HCT116 (cell line): Measurements from ENCODE around the gene TMEM25. TPM values are rescaled to one million over a fixed set of nuclear protein-coding genes. Genes with fewer than 3 reads are reported as not detected.

ENCODE experiments used
- ATAC-seq: fragments of 200-7000 bp; cut with Tn5 transposase; 2 replicates; pipeline ENCODE4 v1.9.1; 2020; ENCODE audit warnings: mild to moderate bottlenecking, moderate library complexity
- BruUV-seq: library from RNA; stranded (reverse); fragments of 400-500 nt; replicated peaks from 2 replicates; lab custom pipeline; 2021; lab: Mats Ljungman, UMichigan
- CTCF ChIA-PET: fragments of 300-600 bp; sonication (Branson Sonifier 250); formaldehyde crosslinking; loops from one replicate; lab custom pipeline; 2021; ENCODE audit warnings: antibody characterized with exemption; lab: Charles Lee
- POLR2A ChIA-PET: fragments of 300-600, 350-600 bp; sonication (Branson Sonifier 250); formaldehyde crosslinking; loops from one replicate; lab custom pipeline; 2021; ENCODE audit warnings: antibody characterized with exemption; lab: Charles Lee
- RAD21 ChIA-PET, 2 experiments: fragments of 300-600 bp; sonication (Branson Sonifier 250); formaldehyde crosslinking; loops; one replicate each; lab custom pipeline; 2023; ENCODE audit warnings: low total read pairs in 2 of 2; ENCODE audit not compliant: uncharacterized antibody in 2 of 2, unreplicated experiment in 2 of 2, low non-redundant PET in 1 of 2; lab: Charles Lee
- DNase-seq: peaks from one replicate; pipeline ENCODE4 v3.0.0-alpha.2; 2010; ENCODE audit warnings: low read depth, low spot score
- H2AFZ ChIP-seq: fragments of 200-600 bp; shearing (Covaris generic), sonication (generic); 2 replicates; pipeline ENCODE4 v1.6.1; 2017; ENCODE audit warnings: low read depth, mixed run types, mixed read lengths, antibody characterized with exemption, low read length; ENCODE audit not compliant: poor library complexity, severe bottlenecking
- H3K27ac ChIP-seq: 2 replicates; pipeline ENCODE4 v1.5.1; 2012; ENCODE audit warnings: low read depth, low read length
- H3K27me3 ChIP-seq: fragments of 200-600 bp; sonication (generic); 2 replicates; pipeline ENCODE4 v1.6.1; 2016; ENCODE audit warnings: mixed run types, low read length, mixed read lengths; ENCODE audit not compliant: insufficient read depth
- H3K36me3 ChIP-seq, 2 experiments: fragments of 200-500 bp in 1 of 2; fragments of 200-600 bp in 1 of 2; sonication (Bioruptor generic) in 1 of 2; sonication (generic) in 1 of 2; 2 replicates each; pipeline versions ENCODE4 v1.5.1 to v1.6.1; 2014 to 2016; ENCODE audit warnings: low read length in 2 of 2, inconsistent platforms in 1 of 2, mixed read lengths in 1 of 2, mixed run types in 1 of 2; ENCODE audit not compliant: insufficient read depth in 2 of 2, control insufficient read depth in 1 of 2
- H3K4me1 ChIP-seq, 2 experiments: fragments of 200-600 bp in 1 of 2; sonication (generic) in 1 of 2; 2 replicates each; pipeline versions ENCODE4 v1.5.1 to v1.6.1; 2012 to 2017; ENCODE audit warnings: low read length in 2 of 2, inconsistent platforms in 1 of 2, mild to moderate bottlenecking in 1 of 2, mixed read lengths in 1 of 2, mixed run types in 1 of 2, moderate library complexity in 1 of 2; ENCODE audit not compliant: insufficient read depth in 2 of 2, control insufficient read depth in 1 of 2
- H3K4me2 ChIP-seq: fragments of 200-600 bp; sonication (generic); 2 replicates; pipeline ENCODE4 v1.6.1; 2017; ENCODE audit warnings: mixed run types, low read length, mixed read lengths
- H3K4me3 ChIP-seq, 2 experiments: fragments of 200-600 bp in 1 of 2; sonication (generic) in 1 of 2; replicated peaks in 1 of 2; 2 replicates each; pipeline ENCODE4 v1.5.1; 2011 to 2016; ENCODE audit warnings: low read length in 2 of 2, control low read depth in 1 of 2, low read depth in 1 of 2, mild to moderate bottlenecking in 1 of 2, mixed read lengths in 1 of 2, mixed run types in 1 of 2
- H3K79me2 ChIP-seq: fragments of 200-600 bp; sonication (generic); 2 replicates; pipeline ENCODE4 v1.6.1; 2017; ENCODE audit warnings: mild to moderate bottlenecking, mixed run types, low read length, moderate library complexity, mixed read lengths; ENCODE audit not compliant: insufficient read depth
- H3K9ac ChIP-seq: fragments of 200-600 bp; sonication (generic); 2 replicates; pipeline ENCODE4 v1.6.1; 2016; ENCODE audit warnings: low read length, mixed read lengths
- H3K9me2 ChIP-seq: fragments of 200-600 bp; sonication (generic), shearing (Covaris generic); 2 replicates; pipeline ENCODE4 v1.6.1; 2017; ENCODE audit warnings: mixed run types, mild to moderate bottlenecking, moderate library complexity; ENCODE audit not compliant: insufficient read depth
- H3K9me3 ChIP-seq, 2 experiments: fragments of 200-500 bp in 1 of 2; fragments of 200-600 bp in 1 of 2; sonication (Bioruptor generic) in 1 of 2; sonication (generic) in 1 of 2; 2 replicates each; pipeline ENCODE4 v1.6.1; 2014 to 2017; ENCODE audit warnings: low read length in 2 of 2, mixed read lengths in 2 of 2, inconsistent platforms in 1 of 2, low read depth in 1 of 2, mild to moderate bottlenecking in 1 of 2, mixed run types in 1 of 2, moderate library complexity in 1 of 2; ENCODE audit not compliant: control insufficient read depth in 1 of 2, insufficient read depth in 1 of 2
- H4K20me1 ChIP-seq: fragments of 200-600 bp; sonication (generic), shearing (Covaris generic); 2 replicates; pipeline ENCODE4 v1.6.1; 2017; ENCODE audit warnings: mixed run types, mild to moderate bottlenecking, moderate library complexity; ENCODE audit not compliant: insufficient read depth
- ATF3 ChIP-seq: IDR thresholded peaks from 2 replicates; pipeline ENCODE4 v1.6.1; 2012
- CBX3 ChIP-seq: IDR thresholded peaks from 2 replicates; pipeline ENCODE4 v1.6.1; 2012; ENCODE audit warnings: low read depth
- CEBPB ChIP-seq: IDR thresholded peaks from 2 replicates; pipeline ENCODE4 v1.6.1; 2012; ENCODE audit warnings: low read depth
- CTCF ChIP-seq, 3 experiments: fragments of 200-600 bp in 1 of 3; sonication (generic) in 1 of 3; IDR thresholded peaks in 2 of 3; conservative IDR thresholded peaks in 1 of 3; 2 replicates each; pipeline ENCODE4 v1.5.1; 2012 to 2017; ENCODE audit warnings: low read depth in 2 of 3, low read length in 2 of 3, antibody characterized with exemption in 1 of 3, borderline replicate concordance in 1 of 3, control low read depth in 1 of 3, mild to moderate bottlenecking in 1 of 3, mixed read lengths in 1 of 3, mixed run types in 1 of 3, moderate library complexity in 1 of 3; ENCODE audit not compliant: insufficient read depth in 1 of 3
- EGR1 ChIP-seq: IDR thresholded peaks from 2 replicates; pipeline ENCODE4 v1.6.1; 2012; ENCODE audit warnings: low read depth
- ELF1 ChIP-seq: IDR thresholded peaks from 2 replicates; pipeline ENCODE4 v1.6.1; 2012; ENCODE audit warnings: low read depth, borderline replicate concordance
- EZH2 ChIP-seq: fragments of 200-600 bp; sonication (generic); IDR thresholded peaks from 2 replicates; pipeline ENCODE4 v1.6.1; 2017; ENCODE audit warnings: antibody characterized with exemption, mixed run types
- MAX ChIP-seq: IDR thresholded peaks from 2 replicates; pipeline ENCODE4 v1.6.1; 2012
- POLR2A ChIP-seq: IDR thresholded peaks from 2 replicates; pipeline ENCODE4 v1.7.0; 2011; ENCODE audit warnings: borderline replicate concordance; ENCODE audit not compliant: insufficient read depth, insufficient read length; ENCODE audit errors: extremely low read depth
- REST ChIP-seq: IDR thresholded peaks from 2 replicates; pipeline ENCODE4 v1.6.1; 2012; ENCODE audit warnings: low read depth
- SIN3A ChIP-seq: IDR thresholded peaks from 2 replicates; pipeline ENCODE4 v1.6.1; 2012; ENCODE audit warnings: low read depth
- SP1 ChIP-seq: IDR thresholded peaks from 2 replicates; pipeline ENCODE4 v1.6.1; 2012; ENCODE audit warnings: low read depth
- SRF ChIP-seq: IDR thresholded peaks from 2 replicates; pipeline ENCODE4 v1.6.1; 2012; ENCODE audit warnings: low read depth
- TCF7L2 ChIP-seq: IDR thresholded peaks from 2 replicates; pipeline ENCODE4 v1.7.0; 2011; ENCODE audit warnings: borderline replicate concordance, inconsistent platforms; ENCODE audit not compliant: insufficient read depth, insufficient read length; ENCODE audit errors: extremely low read depth
- YY1 ChIP-seq: IDR thresholded peaks from 2 replicates; pipeline ENCODE4 v1.6.1; 2011; ENCODE audit warnings: low read length, low read depth, moderate library complexity, mild to moderate bottlenecking; ENCODE audit not compliant: insufficient replicate concordance; ENCODE audit errors: extremely low read depth
- ZFX ChIP-seq: fragments of 450-650 bp; IDR thresholded peaks from 2 replicates; pipeline ENCODE4 v1.6.1; 2017
- ZNF274 ChIP-seq: fragments of 200-500 bp; sonication (Bioruptor generic); IDR thresholded peaks from 2 replicates; pipeline ENCODE4 v1.6.1; 2014; ENCODE audit warnings: mild to moderate bottlenecking, low read depth, low read length, inconsistent platforms
- intact Hi-C: fragments of 100-400 bp; cut with micrococcal nuclease; formaldehyde crosslinking; loops from 2 replicates; pipeline ENCODE4 v1.10.0; 2022
- total RNA-seq: library from RNA; stranded (reverse); gene quantifications from one replicate; pipeline ENCODE4 v1.2.1, GENCODE V29; 2021; ENCODE audit not compliant: unreplicated experiment

The TMEM25 gene
- total RNA-seq, 1 experiment from 2014 or later = 27.0 TPM

- Histone ChIP-seq H3K4me3 (no peak overlapping the region), H3K4me2 (no peak overlapping the region), H4K20me1 (no peaks in the 10 kb centered on the region), H3K9me3 (no peaks in the 10 kb centered on the region), H3K27me3 (no peaks in the 10 kb centered on the region), H3K27ac (no peak overlapping the region), H3K4me1 (peaks cover 3 to 7% of the 10 kb centered on the region in 2 experiments; a peak in 2 of 4 replicates), H3K9me2 (no peaks in the 10 kb centered on the region), H3K79me2 (no peaks in the 10 kb centered on the region), H3K9ac (no peak overlapping the region), H2AFZ (no peak overlapping the region), H3K36me3 (peaks cover 0 to 9% of the 10 kb centered on the region in 2 experiments; a peak in 2 of 4 replicates)
- TF ChIP-seq CEBPB (no peak), POLR2A (no peak), SIN3A (no peak), SRF (no peak), CBX3 (no peak), ZFX (no peak), ELF1 (no peak), CTCF (IDR thresholded peaks at IDR 0.05 in 2 of 3, conservative IDR thresholded peaks at IDR 0.05 in 1 of 3; ENCODE audit: borderline replicate concordance in 1 of 3, insufficient read depth in 1 of 3, low read depth in 2 of 3, low read length in 2 of 3) (no peak), EZH2 (no peak), SP1 (no peak), TCF7L2 (no peak), EGR1 (no peak), ATF3 (no peak), ZNF274 (no peak), REST (no peak), YY1 (no peak), MAX (no peak)
- DNase-seq = no peak
- no TSS peak for BruUV-seq
- POLR2A ChIA-PET = no interaction called here
- RAD21 ChIA-PET = no interaction called here
- CTCF ChIA-PET = no interaction called here
- no peak for ATAC-seq
- intact Hi-C loops = no loop called here
Observed at GRCh38 chr11:118560806-118561205, 29.8 kb downstream of the TMEM25 start.
